Transverse colon (tissue), 4 donors: Measurements from ENCODE around the gene SLC46A1. TPM values are rescaled to one million over a fixed set of nuclear protein-coding genes. Genes with fewer than 3 reads are reported as not detected.
"Not testable (repeated sequence)": the region's sequence is repeated elsewhere in the genome, so short reads cannot be mapped to it uniquely, and the experiment has no call there.

Experiments used
- DNase-seq: peaks from one replicate; pipeline ENCODE4 v3.0.0-alpha.2; 2019
- H3K27ac ChIP-seq, 4 donors: fragments of 200-600 bp; sonication (generic); 2 replicates each; pipeline ENCODE4 v1.5.1; 2016 to 2018; ENCODE audit warnings: inconsistent platforms in 4 of 4
- H3K27me3 ChIP-seq: fragments of 200-600 bp; sonication (generic); 2 replicates; pipeline ENCODE4 v1.5.1; 2017; ENCODE audit warnings: inconsistent platforms
- H3K36me3 ChIP-seq, 4 donors: fragments of 200-600 bp; sonication (generic); 2 replicates each; pipeline ENCODE4 v1.5.1; 2017 to 2019; ENCODE audit warnings: inconsistent platforms in 4 of 4
- H3K4me1 ChIP-seq, 4 donors: fragments of 200-600 bp; sonication (generic); 2 replicates each; pipeline ENCODE4 v1.5.1; 2017 to 2020; ENCODE audit warnings: inconsistent platforms in 4 of 4
- H3K4me3 ChIP-seq, 4 donors: fragments of 200-600 bp; sonication (generic); 1 replicate in 1 of 4; 2 replicates in 3 of 4; pipeline versions ENCODE4 v1.5.1 to v1.6.1; 2017 to 2019; ENCODE audit warnings: inconsistent platforms in 4 of 4
- H3K9me3 ChIP-seq, 2 donors: fragments of 200-600 bp; sonication (generic); 2 replicates each; pipeline ENCODE4 v1.5.1; 2017 to 2019; ENCODE audit warnings: inconsistent platforms in 2 of 2
- CTCF ChIP-seq, 5 experiments: fragments of 200-600 bp in 3 of 5; fragments of 450-650 bp in 2 of 5; sonication (generic) in 3 of 5; IDR thresholded peaks; 1 replicate in 2 of 5; 2 replicates in 3 of 5; pipeline ENCODE4 v1.5.1; 2016 to 2017; ENCODE audit warnings: antibody characterized with exemption in 5 of 5, inconsistent platforms in 3 of 5, mild to moderate bottlenecking in 2 of 5, moderate library complexity in 1 of 5
- EP300 ChIP-seq: sonication (generic); formaldehyde crosslinking; IDR thresholded peaks from one replicate; pipeline ENCODE4 v1.6.1; 2017; ENCODE audit warnings: antibody characterized with exemption, low read depth
- POLR2A ChIP-seq: fragments of 450-650 bp; IDR thresholded peaks from one replicate; pipeline ENCODE4 v1.6.1; 2016; ENCODE audit warnings: antibody characterized with exemption, mild to moderate bottlenecking, moderate library complexity
- POLR2AphosphoS5 ChIP-seq, 3 donors: sonication (generic); formaldehyde crosslinking; IDR thresholded peaks; one replicate each; pipeline ENCODE4 v1.6.1; 2016; ENCODE audit warnings: antibody characterized with exemption in 3 of 3
- WGBS, 2 donors: methylation state at CpG; one replicate each; pipeline ENCODE4 v1.1.5; 2018; ENCODE audit warnings: low coverage in 1 of 2; 5-methylcytosine and 5-hydroxymethylcytosine counted together
- in situ Hi-C, 4 donors: fragments of 200-750 bp; cut with MboI; loops; one replicate each; pipeline versions ENCODE4 v1.15.0 to v1.15.1; 2017; ENCODE audit warnings: low sequenced_read_pairs in 3 of 4, low pct_ligation_motif_present in 1 of 4, low pct_unique_long_range_greater_than_20kb in 1 of 4
- intact Hi-C: fragments of 100-400 bp; cut with DNase I; formaldehyde crosslinking; loops from one replicate; pipeline ENCODE4 v1.15.1; 2023; ENCODE audit warnings: low total_unique reads
- total RNA-seq, 4 donors: library from RNA; depleted of rRNA; stranded (reverse); fragments of >200 nt; gene quantifications; one replicate each; pipeline ENCODE4 v1.1.0, GENCODE V29; 2016

SLC46A1 gene
- total RNA-seq, 4 donors from 2014 or later = 7.5 to 15.9 (median 11.0) TPM

GRCh38 chr17:28443901-28444638, 38.1 kb upstream of the SLC46A1 start:
- TF ChIP-seq CTCF (IDR thresholded peaks at IDR 0.05) (no peak), POLR2AphosphoS5 (IDR thresholded peaks at IDR 0.05) (no peak), POLR2A (no peak), EP300 (no peak)
- H3K27ac ChIP-seq = no peak overlapping the region
- H3K9me3 ChIP-seq = no peaks in the 10 kb centered on the region
- peaks cover 10% of the 10 kb centered on the region for H3K27me3 ChIP-seq
- H3K36me3 ChIP-seq = no peaks in the 10 kb centered on the region
- H3K4me3 ChIP-seq = no peak overlapping the region
- 63 to 67% methylated on average over 1 to 9 of the region's 9 CpGs for WGBS, 2 donors
- intact Hi-C loops = no loop called here
- peak; percentile 16 for DNase-seq
- in situ Hi-C loops = no loop called here
- H3K4me1 ChIP-seq = no peaks in the 10 kb centered on the region

- 33 to 55% methylated on average over 1 to 8 of the region's 8 CpGs for WGBS, 2 donors
- H3K27me3 ChIP-seq, H3K4me1 ChIP-seq, DNase-seq, H3K9me3 ChIP-seq, H3K4me3 ChIP-seq, H3K36me3 ChIP-seq, intact Hi-C loops, in situ Hi-C loops, H3K27ac ChIP-seq: not testable (repeated sequence)
Measured at GRCh38 chr17:28434326-28434725, 28.3 kb upstream of the SLC46A1 start.

- Histone ChIP-seq H3K4me3 (no peak overlapping the region), H3K27ac (no peak overlapping the region), H3K9me3 (no peaks in the 10 kb centered on the region), H3K36me3 (no peaks in the 10 kb centered on the region), H3K27me3 (peaks cover 8% of the 10 kb centered on the region), H3K4me1 (no peaks in the 10 kb centered on the region)
- no peak for DNase-seq
- intact Hi-C loops (no loop called here), in situ Hi-C loops (no loop called here)
- TF ChIP-seq EP300 (no peak), POLR2A (no peak), POLR2AphosphoS5 (IDR thresholded peaks at IDR 0.05) (no peak), CTCF (IDR thresholded peaks at IDR 0.05) (no peak)
- WGBS, 2 donors = 39% methylated on average over 1 of the region's 1 CpG; no CpG with 5 or more reads in 1 of the 2 donors
Measured at GRCh38 chr17:28433721-28434120, 27.7 kb upstream of the SLC46A1 start.

GRCh38 chr17:28427982-28428381, 22.0 kb upstream of the SLC46A1 start:
- H3K4me3 ChIP-seq, H3K27ac ChIP-seq, H3K27me3 ChIP-seq, H3K9me3 ChIP-seq, intact Hi-C loops, H3K4me1 ChIP-seq, in situ Hi-C loops, H3K36me3 ChIP-seq, DNase-seq: not testable (repeated sequence)
- WGBS, 2 donors = 86 to 100% methylated on average over 4 of the region's 4 CpGs

GRCh38 chr17:28427371-28427770, 21.4 kb upstream of the SLC46A1 start:
- intact Hi-C loops = no loop called here
- 74 to 75% methylated on average over 4 to 5 of the region's 5 CpGs for WGBS, 2 donors

More at GRCh38 chr17:28427371-28427770, 21.4 kb upstream of the SLC46A1 start:
- Histone ChIP-seq H3K4me1 (no peaks in the 10 kb centered on the region), H3K4me3 (no peak overlapping the region), H3K36me3 (no peaks in the 10 kb centered on the region), H3K27me3 (peaks cover 8% of the 10 kb centered on the region), H3K27ac (no peak overlapping the region), H3K9me3 (no peaks in the 10 kb centered on the region)
- no peak for DNase-seq
- TF ChIP-seq CTCF (IDR thresholded peaks at IDR 0.05) = no peak
- no peak for TF ChIP-seq POLR2A
- no peak for TF ChIP-seq EP300
- no peak for TF ChIP-seq POLR2AphosphoS5 (IDR thresholded peaks at IDR 0.05)
- in situ Hi-C loops = no loop called here
